ENCODE data around the gene NKAIN4. TPM values are rescaled to one million over a fixed set of nuclear protein-coding genes. Genes with fewer than 3 reads are reported as not detected.

Gene NKAIN4
- total RNA-seq, 3 donors from 2014 or later: not detected

DNA sequence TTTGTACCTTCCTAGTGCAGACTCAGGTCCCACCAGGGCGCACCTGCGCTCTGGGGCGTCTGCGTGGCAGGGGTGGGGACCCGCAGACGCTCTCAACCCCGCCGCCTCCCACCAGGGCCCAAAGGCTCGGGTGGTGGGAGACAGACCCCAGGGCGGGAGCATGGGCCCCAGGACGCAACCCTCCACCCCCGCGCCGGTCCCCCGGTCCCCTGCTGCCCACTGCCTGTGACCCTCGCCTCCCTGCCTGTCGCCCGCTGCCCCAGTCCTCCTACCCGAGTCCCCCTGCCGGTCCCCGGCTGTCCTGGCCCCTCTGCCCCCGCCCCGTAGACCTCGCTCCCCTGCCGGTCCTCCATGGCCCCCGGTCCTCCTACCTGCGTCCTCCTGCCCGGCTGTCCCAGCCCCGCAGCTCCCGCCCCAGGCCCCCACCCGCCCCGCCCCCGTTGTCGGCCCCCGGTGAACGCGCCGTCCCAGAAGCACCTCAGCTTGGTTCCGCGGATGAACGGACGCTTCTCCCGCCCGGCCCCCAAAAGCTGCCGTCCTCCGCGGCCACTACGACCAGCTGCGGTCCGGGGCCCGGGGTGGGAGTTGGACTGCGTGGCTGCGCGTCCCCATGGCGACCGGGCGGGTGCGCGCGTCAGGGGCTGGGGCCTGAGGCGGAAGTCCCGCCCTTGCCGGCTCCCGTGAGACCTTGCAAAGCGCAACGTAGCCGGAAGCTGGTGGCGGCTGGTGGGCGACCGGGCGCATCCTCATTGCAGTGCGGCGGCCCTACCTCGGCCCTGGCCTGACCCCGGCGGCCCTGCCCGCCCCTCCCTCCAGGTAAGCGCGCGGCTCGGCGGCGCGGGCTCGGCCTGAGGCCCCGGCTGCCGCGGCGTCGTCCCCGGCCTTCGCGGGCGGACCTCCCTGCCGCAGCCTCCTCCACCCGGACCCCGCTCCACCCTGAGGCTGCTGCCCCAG, 18.1 kb upstream of the NKAIN4 start, which contains the start of gene ARFGAP1:
ARFGAP1 (plus strand) TSS at position 709 of the 954 bp plus-strand sequence. CDS start 2,768 bp downstream, outside the sequence.
- Mint-ChIP-seq H3K4me3 (peak within 1 kb of the TSS; percentile 89), H3K9me3 (no peaks in the 10 kb centered on the region), H3K27me3 (ENCODE audit: low read depth) (peaks cover 2% of the 10 kb centered on the region), H3K36me3 (ENCODE audit: insufficient read depth) (no peaks in the 10 kb centered on the region), H3K4me1 (ENCODE audit: low read depth) (peaks cover 26% of the 10 kb centered on the region)
- peak; percentile 98 to 99 for ATAC-seq
- peak; percentile 83 for DNase-seq

GRCh38 chr20:63270606-63271325, 16.5 kb upstream of the NKAIN4 start:
- H3K9me3 Mint-ChIP-seq: no peaks in the 10 kb centered on the region

GRCh38 chr20:63269724-63270123, 15.5 kb upstream of the NKAIN4 start:
- no peak for DNase-seq

More at GRCh38 chr20:63270606-63271325, 16.5 kb upstream of the NKAIN4 start:
- Mint-ChIP-seq H3K27me3 (ENCODE audit: low read depth) (peaks cover 9% of the 10 kb centered on the region), H3K36me3 (ENCODE audit: insufficient read depth) (no peaks in the 10 kb centered on the region), H3K4me3 (peak overlapping the region; percentile 81), H3K4me1 (ENCODE audit: low read depth) (peaks cover 23% of the 10 kb centered on the region)
- DNase-seq (no peak), ATAC-seq (no peak)

DNA sequence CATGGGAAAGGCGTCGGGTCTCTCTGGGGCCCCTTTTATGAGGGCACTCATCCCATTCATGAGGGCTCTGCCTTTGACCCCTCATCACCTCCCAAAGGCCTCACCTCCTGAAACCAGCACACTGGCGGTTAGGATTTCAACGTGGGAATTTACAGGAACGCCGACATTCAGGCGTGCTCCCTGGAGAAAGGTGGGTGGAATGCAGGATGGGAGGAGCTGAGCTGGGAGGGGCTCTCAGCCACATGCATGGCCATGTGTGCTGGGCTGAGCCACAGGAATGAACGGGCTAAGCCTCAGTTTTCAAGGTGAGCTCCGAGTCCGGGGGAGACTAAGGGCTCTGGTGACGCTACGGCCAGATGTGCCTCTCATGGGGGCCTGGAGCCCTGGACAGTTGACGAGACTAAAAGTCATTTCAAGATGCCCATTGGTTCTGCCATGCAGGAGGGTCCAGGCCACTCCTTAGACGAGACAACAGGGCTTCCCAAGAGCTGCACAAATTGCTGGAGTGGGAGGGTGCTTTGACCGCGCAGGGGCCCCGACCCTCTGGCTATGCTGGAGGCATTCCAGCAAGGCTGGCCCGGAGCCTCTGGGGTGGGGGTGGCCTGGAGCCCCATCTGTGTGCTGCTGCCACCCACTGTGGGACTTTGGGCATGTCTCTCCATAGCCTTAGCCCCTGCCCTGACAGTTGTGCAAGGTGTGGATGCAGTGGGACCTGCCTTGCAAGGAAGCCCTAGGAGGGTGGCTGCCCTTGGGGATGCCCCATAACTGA, 14.6 kb upstream of the NKAIN4 start:
- H3K4me3 Mint-ChIP-seq: no peak overlapping the region
- H3K9me3 Mint-ChIP-seq: no peaks in the 10 kb centered on the region
- peaks cover 9% of the 10 kb centered on the region for H3K4me1 Mint-ChIP-seq (ENCODE audit: low read depth)
- H3K27me3 Mint-ChIP-seq (ENCODE audit: low read depth): peaks cover 22% of the 10 kb centered on the region
- H3K36me3 Mint-ChIP-seq (ENCODE audit: insufficient read depth): no peaks in the 10 kb centered on the region
- DNase-seq (no peak), ATAC-seq (no peak)

More at GRCh38 chr20:63269724-63270123, 15.5 kb upstream of the NKAIN4 start:
- Mint-ChIP-seq H3K36me3 (ENCODE audit: insufficient read depth) (no peaks in the 10 kb centered on the region), H3K4me1 (ENCODE audit: low read depth) (peaks cover 16% of the 10 kb centered on the region), H3K4me3 (no peak overlapping the region), H3K27me3 (ENCODE audit: low read depth) (peaks cover 13% of the 10 kb centered on the region), H3K9me3 (no peaks in the 10 kb centered on the region)
- no peak for ATAC-seq

- Mint-ChIP-seq H3K36me3 (ENCODE audit: insufficient read depth) (no peaks in the 10 kb centered on the region), H3K4me3 (no peak overlapping the region), H3K4me1 (ENCODE audit: low read depth) (peaks cover 5% of the 10 kb centered on the region), H3K27me3 (ENCODE audit: low read depth) (peaks cover 22% of the 10 kb centered on the region), H3K9me3 (no peaks in the 10 kb centered on the region)
- DNase-seq (no peak), ATAC-seq (no peak)
These were observed 14.0 kb upstream of the NKAIN4 start for GRCh38 chr20:63268256-63268655.

DNA sequence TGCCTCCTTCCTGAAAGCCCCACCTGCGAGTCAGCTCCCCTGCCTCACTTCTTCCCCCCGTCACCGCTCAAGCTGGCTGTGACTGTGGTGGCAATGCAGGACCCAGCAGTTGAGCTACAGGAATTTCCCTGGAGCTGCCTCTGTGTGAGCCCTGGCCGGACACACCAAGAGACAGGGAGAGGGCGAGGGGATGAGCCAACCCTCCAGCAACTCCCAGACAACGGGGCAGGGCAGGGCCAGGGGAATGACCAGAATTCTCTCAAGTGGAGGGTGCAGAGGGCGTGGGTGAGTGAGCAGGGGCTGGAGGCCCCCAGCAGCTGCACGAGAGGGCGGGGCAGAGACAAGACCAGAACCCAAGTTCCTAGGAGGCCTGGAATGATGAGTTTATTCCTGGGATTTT, 13.4 kb upstream of the NKAIN4 start:
- no peak for ATAC-seq
- Mint-ChIP-seq H3K4me1 (ENCODE audit: low read depth) (peaks cover 5% of the 10 kb centered on the region), H3K4me3 (no peak overlapping the region), H3K9me3 (no peaks in the 10 kb centered on the region), H3K36me3 (ENCODE audit: insufficient read depth) (no peaks in the 10 kb centered on the region), H3K27me3 (ENCODE audit: low read depth) (peaks cover 22% of the 10 kb centered on the region)
- no peak for DNase-seq

DNA sequence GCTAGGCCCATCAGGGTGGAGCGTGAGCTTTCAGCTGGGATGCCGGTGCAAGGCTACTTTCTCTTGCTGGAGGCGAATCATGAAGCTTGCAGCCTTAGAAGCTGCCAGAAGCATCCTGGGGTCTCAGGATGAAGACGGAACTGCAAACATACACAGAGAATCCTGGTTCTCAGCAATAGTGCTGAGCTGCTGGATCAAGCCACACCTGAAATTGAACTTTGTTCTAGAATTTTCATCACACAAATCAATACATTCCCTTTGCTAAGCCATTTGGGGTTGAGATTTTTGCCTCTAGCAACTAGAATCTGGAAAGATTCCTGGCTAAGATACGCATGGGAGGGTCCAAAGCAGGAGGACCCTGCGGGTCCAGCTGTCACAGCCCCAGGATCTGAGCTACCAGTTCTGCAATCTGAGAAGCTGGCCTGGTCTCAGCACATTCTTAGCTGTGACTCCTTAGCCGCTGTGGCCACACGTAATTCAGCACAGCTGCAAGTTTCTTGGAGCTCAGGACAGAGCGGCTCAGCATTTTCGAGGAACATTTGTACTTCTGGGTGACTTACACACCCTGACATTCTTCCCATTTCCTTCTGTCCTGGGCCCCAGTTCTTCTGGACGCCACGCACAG, 11.7 kb upstream of the NKAIN4 start:
- no peak for DNase-seq
- ATAC-seq: no peak
- Mint-ChIP-seq H3K9me3 (no peaks in the 10 kb centered on the region), H3K4me3 (no peak overlapping the region), H3K36me3 (ENCODE audit: insufficient read depth) (no peaks in the 10 kb centered on the region), H3K4me1 (ENCODE audit: low read depth) (no peaks in the 10 kb centered on the region), H3K27me3 (ENCODE audit: low read depth) (peaks cover 33% of the 10 kb centered on the region)

DNA sequence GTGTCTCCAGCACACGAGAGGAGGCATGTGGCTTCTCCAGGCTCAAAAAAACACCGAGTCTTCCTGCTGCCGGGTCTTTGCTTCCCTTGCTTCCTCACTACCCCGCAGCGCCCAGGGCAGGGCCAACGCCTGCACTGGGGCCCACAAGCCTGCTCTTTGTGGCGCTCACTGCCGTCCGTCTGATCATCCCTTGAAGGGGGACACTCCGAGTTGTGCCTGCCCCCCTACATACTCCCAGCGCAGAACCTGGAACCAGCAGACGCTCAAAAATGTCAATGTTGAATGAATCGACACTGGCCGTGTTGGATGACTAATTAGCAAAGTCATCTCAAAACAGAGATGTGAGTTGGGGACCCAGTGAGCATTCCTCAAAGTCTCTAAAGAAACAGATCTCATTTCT, 10.3 kb upstream of the NKAIN4 start:
- DNase-seq (no peak), ATAC-seq (no peak)
- no peaks in the 10 kb centered on the region for H3K4me1 Mint-ChIP-seq (ENCODE audit: low read depth)
- H3K9me3 Mint-ChIP-seq: no peaks in the 10 kb centered on the region
- no peaks in the 10 kb centered on the region for H3K36me3 Mint-ChIP-seq (ENCODE audit: insufficient read depth)
- H3K4me3 Mint-ChIP-seq: no peak overlapping the region
- peaks cover 40% of the 10 kb centered on the region for H3K27me3 Mint-ChIP-seq (ENCODE audit: low read depth)

DNA sequence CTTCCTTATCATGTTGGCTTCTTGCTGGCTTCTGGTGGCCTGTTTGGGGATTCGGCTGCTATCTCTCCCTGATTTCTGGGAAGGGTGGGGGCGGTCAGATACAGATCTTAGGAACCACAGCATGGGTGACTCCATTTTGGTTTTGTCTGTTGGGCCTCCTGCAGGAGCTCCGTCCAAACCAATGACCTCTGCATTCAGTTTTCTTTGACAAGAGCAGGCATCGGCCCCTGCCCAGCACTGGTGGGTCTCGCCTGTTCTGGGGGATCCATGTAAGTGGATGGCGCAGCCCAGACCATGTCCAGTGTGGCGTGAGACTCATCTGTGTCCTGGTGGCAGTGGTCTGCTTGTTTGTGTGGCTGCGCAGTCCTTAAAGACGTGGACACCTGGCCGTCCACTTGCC, 9.7 kb upstream of the NKAIN4 start:
- H3K4me1 Mint-ChIP-seq (ENCODE audit: low read depth): no peaks in the 10 kb centered on the region
- no peaks in the 10 kb centered on the region for H3K9me3 Mint-ChIP-seq
- no peaks in the 10 kb centered on the region for H3K36me3 Mint-ChIP-seq (ENCODE audit: insufficient read depth)
- H3K27me3 Mint-ChIP-seq (ENCODE audit: low read depth): peaks cover 45% of the 10 kb centered on the region
- no peak overlapping the region for H3K4me3 Mint-ChIP-seq
- DNase-seq: no peak
- no peak for ATAC-seq

DNA sequence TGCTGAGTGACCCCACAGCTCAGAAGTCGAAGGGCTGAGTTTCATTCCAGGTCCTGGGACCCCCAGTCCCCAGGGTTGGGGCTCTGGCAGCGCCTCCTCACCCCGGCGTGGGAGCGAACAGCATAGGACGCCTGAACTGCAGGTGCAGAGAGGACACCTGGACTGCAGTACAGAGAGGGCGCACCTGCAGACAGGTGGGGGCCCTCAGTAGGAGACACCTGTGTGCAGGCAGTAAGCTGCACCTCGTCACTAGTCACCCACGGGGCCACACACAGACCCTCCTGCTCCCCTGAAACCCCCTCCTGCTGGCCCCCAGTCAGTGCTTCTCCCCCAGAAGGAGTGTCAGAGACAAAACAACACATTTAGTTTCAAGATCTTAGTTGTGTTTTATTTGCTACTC, 8.6 kb upstream of the NKAIN4 start:
- no peak for ATAC-seq
- Mint-ChIP-seq H3K9me3 (no peaks in the 10 kb centered on the region), H3K27me3 (ENCODE audit: low read depth) (peaks cover 48% of the 10 kb centered on the region)

DNA sequence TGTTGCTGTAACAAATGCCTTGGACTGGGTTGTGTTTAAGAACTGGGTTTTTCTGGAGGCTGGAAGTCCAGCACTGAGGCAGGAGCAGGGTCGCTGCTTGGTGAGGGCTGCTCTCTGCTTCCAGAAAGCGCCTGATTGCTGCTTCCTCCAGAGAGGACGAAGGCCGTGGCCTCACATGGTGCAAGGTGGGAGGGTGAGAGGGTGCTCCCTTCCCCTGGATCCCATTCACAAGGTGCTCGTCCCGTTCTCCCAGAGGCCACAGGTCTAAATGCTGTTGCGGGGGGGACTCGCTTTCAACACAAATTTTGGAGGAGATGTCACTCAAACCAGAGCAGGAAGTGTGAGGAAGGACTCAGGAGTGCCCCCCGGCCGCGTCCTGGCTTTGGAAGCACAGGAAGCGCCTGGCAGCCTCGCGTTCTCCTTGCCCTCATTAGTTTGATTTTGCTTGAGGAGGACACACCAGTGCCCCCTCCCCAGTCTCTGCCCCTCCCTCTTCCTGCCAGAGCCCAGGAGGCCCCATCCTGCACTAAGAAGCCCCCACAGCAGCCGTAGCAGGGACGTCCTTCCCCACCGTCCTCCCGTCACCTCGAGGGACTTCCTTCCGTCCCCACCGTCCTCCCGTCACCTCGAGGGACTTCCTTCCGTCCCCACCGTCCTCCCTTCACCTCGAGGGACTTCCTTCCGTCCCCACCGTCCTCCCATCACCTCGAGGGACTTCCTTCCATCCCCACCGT, 7.7 kb upstream of the NKAIN4 start:
- no peaks in the 10 kb centered on the region for H3K4me1 Mint-ChIP-seq (ENCODE audit: low read depth)
- no peak overlapping the region for H3K4me3 Mint-ChIP-seq
- no peaks in the 10 kb centered on the region for H3K36me3 Mint-ChIP-seq (ENCODE audit: insufficient read depth)
- H3K27me3 Mint-ChIP-seq (ENCODE audit: low read depth): peaks cover 52% of the 10 kb centered on the region
- DNase-seq (no peak), ATAC-seq (no peak)
- no peaks in the 10 kb centered on the region for H3K9me3 Mint-ChIP-seq

More for the DNA sequence above, 8.6 kb upstream of the NKAIN4 start:
- Mint-ChIP-seq H3K4me3 (no peak overlapping the region), H3K4me1 (ENCODE audit: low read depth) (no peaks in the 10 kb centered on the region), H3K36me3 (ENCODE audit: insufficient read depth) (no peaks in the 10 kb centered on the region)
- DNase-seq: no peak

- no peak for DNase-seq
- Mint-ChIP-seq H3K4me1 (ENCODE audit: low read depth) (no peaks in the 10 kb centered on the region), H3K9me3 (no peaks in the 10 kb centered on the region), H3K36me3 (ENCODE audit: insufficient read depth) (no peaks in the 10 kb centered on the region), H3K4me3 (no peak overlapping the region), H3K27me3 (ENCODE audit: low read depth) (peaks cover 58% of the 10 kb centered on the region)
- ATAC-seq: no peak
These were observed 7.0 kb upstream of the NKAIN4 start for GRCh38 chr20:63261060-63261794.

DNA sequence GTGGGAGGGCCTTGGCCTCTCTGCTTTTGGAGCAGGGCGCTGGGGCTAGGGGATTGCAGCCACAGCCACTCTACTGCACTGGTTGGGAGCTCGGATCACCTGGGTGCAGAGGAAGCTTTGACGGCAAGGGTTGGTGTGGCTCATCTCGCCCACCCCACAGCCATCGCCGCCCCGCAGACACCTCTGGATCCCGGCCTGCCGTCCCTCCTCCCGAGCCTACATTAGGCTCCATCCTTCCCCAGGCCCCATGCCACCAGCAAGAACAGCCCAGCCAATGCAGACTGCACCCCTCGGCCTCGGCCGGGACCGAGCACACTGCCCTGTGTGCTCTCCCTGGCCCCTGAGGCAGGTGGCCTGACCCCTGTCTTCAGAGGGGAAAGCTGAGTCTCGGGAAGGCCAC, 6.3 kb upstream of the NKAIN4 start:
- Mint-ChIP-seq H3K27me3 (ENCODE audit: low read depth) (peaks cover 60% of the 10 kb centered on the region), H3K4me1 (ENCODE audit: low read depth) (no peaks in the 10 kb centered on the region), H3K36me3 (ENCODE audit: insufficient read depth) (no peaks in the 10 kb centered on the region), H3K4me3 (no peak overlapping the region), H3K9me3 (no peaks in the 10 kb centered on the region)
- ATAC-seq: no peak
- DNase-seq: no peak
